ENCODE measurements around the gene PMM2.

- TF ChIP-seq EZH2 (IDR thresholded peaks at IDR 0.05) (no peak), ZNF274 (IDR thresholded peaks at IDR 0.05; ENCODE audit: low read depth, low read length) (no peak), CTCF (IDR thresholded peaks at IDR 0.05 in 2 of 3, conservative IDR thresholded peaks at IDR 0.05 in 1 of 3; ENCODE audit: borderline replicate concordance in 1 of 3, insufficient read depth in 1 of 3, low read depth in 2 of 3, low read length in 2 of 3) (no peak), POLR2A (IDR thresholded peaks at IDR 0.05; ENCODE audit: borderline replicate concordance, extremely low read depth, insufficient read depth, insufficient read length) (no peak)
Measured at GRCh38 chr16:8845699-8846298, 48.2 kb downstream of the PMM2 start.

Measured in HCT116 (cell line).